Occipital lobe (tissue), 1 donor: ENCODE measurements around the gene SNW1. TPM values are rescaled to one million over a fixed set of nuclear protein-coding genes. Genes with fewer than 3 reads are reported as not detected.

Experiments used
- total RNA-seq: library from RNA; depleted of rRNA; stranded (reverse); fragments of >200 nt; gene quantifications from one replicate; pipeline ENCODE4 v1.2.3, GENCODE V29; 2014

The SNW1 gene
- total RNA-seq, 1 donor from 2014 or later: 57.9 TPM

Other genes starting within 250 kb of the SNW1 start
- 29.2 TPM for gene SPTLC2, start 144.5 kb downstream of the SNW1 start, total RNA-seq
- gene ALKBH1, start 53.1 kb downstream of the SNW1 start, total RNA-seq: 12.2 TPM
- 59.6 TPM for gene SLIRP, start 53.1 kb downstream of the SNW1 start, total RNA-seq
- gene ADCK1, start 39.0 kb upstream of the SNW1 start, total RNA-seq: 9.4 TPM